Measurements from ENCODE around the gene NAV3. TPM values are rescaled to one million over a fixed set of nuclear protein-coding genes. Genes with fewer than 3 reads are reported as not detected.

NAV3 gene
- total and polyA plus RNA-seq, 2 experiments from 2014 or later = 4.0 to 12.0 TPM

DNA sequence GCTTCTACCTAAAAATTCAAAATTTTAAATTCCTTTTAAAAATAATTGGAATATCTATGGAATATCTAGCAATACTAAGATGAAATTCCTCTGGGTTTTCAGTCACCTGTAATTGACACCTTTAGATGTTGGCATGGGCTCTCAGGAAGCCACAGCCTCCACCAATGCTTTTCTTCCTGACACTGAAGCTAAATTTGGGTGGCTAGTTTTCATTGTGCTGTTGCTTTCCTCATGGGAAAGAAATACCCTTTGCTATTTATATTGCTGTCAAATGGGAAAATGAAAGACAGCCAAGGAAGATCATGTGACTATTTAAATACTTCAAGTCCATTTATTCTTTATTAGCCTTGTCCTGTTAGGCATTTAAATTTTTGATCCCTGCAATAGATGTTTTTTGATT is 313.0 kb downstream of the NAV3 start:
- Histone ChIP-seq H3K4me1 (ENCODE audit: insufficient read depth) (no peaks in the 10 kb centered on the region), H4K20me1 (replicated peaks; ENCODE audit: insufficient read depth) (no peaks in the 10 kb centered on the region), H2AFZ (no peak overlapping the region), H3K9me2 (ENCODE audit: insufficient read depth) (no peaks in the 10 kb centered on the region), H3K36me3 (ENCODE audit: insufficient read depth) (no peaks in the 10 kb centered on the region), H3K4me3 (no peak overlapping the region), H3F3A (replicated peaks; ENCODE audit: low read depth) (no peaks in the 10 kb centered on the region), H3K79me2 (replicated peaks; ENCODE audit: insufficient read depth) (no peaks in the 10 kb centered on the region), H3K27ac (ENCODE audit: low read depth) (no peak overlapping the region), H3K27me3 (ENCODE audit: insufficient read depth) (no peaks in the 10 kb centered on the region), H3K4me2 (no peak overlapping the region)
- H3K36me3 Mint-ChIP-seq (ENCODE audit: low read depth) = no peaks in the 10 kb centered on the region
- no peak overlapping the region for H3K27ac Mint-ChIP-seq
- no peak for ATAC-seq
- H3K27me3 Mint-ChIP-seq (ENCODE audit: insufficient read depth, low read depth, poor library complexity) = no peaks in the 10 kb centered on the region
- no peak overlapping the region for H3K4me3 Mint-ChIP-seq
- H3K9me3 Mint-ChIP-seq = no peaks in the 10 kb centered on the region
- no peak for DNase-seq (ENCODE audit: low spot score)
- H3K4me1 Mint-ChIP-seq = peaks cover 4% of the 10 kb centered on the region; the same call in 2 of the 3 replicates
- TF ChIP-seq ZNF114 (CRISPR knock-in tag; IDR thresholded peaks at IDR 0.05) = no peak
- TF ChIP-seq, protein P1, sequence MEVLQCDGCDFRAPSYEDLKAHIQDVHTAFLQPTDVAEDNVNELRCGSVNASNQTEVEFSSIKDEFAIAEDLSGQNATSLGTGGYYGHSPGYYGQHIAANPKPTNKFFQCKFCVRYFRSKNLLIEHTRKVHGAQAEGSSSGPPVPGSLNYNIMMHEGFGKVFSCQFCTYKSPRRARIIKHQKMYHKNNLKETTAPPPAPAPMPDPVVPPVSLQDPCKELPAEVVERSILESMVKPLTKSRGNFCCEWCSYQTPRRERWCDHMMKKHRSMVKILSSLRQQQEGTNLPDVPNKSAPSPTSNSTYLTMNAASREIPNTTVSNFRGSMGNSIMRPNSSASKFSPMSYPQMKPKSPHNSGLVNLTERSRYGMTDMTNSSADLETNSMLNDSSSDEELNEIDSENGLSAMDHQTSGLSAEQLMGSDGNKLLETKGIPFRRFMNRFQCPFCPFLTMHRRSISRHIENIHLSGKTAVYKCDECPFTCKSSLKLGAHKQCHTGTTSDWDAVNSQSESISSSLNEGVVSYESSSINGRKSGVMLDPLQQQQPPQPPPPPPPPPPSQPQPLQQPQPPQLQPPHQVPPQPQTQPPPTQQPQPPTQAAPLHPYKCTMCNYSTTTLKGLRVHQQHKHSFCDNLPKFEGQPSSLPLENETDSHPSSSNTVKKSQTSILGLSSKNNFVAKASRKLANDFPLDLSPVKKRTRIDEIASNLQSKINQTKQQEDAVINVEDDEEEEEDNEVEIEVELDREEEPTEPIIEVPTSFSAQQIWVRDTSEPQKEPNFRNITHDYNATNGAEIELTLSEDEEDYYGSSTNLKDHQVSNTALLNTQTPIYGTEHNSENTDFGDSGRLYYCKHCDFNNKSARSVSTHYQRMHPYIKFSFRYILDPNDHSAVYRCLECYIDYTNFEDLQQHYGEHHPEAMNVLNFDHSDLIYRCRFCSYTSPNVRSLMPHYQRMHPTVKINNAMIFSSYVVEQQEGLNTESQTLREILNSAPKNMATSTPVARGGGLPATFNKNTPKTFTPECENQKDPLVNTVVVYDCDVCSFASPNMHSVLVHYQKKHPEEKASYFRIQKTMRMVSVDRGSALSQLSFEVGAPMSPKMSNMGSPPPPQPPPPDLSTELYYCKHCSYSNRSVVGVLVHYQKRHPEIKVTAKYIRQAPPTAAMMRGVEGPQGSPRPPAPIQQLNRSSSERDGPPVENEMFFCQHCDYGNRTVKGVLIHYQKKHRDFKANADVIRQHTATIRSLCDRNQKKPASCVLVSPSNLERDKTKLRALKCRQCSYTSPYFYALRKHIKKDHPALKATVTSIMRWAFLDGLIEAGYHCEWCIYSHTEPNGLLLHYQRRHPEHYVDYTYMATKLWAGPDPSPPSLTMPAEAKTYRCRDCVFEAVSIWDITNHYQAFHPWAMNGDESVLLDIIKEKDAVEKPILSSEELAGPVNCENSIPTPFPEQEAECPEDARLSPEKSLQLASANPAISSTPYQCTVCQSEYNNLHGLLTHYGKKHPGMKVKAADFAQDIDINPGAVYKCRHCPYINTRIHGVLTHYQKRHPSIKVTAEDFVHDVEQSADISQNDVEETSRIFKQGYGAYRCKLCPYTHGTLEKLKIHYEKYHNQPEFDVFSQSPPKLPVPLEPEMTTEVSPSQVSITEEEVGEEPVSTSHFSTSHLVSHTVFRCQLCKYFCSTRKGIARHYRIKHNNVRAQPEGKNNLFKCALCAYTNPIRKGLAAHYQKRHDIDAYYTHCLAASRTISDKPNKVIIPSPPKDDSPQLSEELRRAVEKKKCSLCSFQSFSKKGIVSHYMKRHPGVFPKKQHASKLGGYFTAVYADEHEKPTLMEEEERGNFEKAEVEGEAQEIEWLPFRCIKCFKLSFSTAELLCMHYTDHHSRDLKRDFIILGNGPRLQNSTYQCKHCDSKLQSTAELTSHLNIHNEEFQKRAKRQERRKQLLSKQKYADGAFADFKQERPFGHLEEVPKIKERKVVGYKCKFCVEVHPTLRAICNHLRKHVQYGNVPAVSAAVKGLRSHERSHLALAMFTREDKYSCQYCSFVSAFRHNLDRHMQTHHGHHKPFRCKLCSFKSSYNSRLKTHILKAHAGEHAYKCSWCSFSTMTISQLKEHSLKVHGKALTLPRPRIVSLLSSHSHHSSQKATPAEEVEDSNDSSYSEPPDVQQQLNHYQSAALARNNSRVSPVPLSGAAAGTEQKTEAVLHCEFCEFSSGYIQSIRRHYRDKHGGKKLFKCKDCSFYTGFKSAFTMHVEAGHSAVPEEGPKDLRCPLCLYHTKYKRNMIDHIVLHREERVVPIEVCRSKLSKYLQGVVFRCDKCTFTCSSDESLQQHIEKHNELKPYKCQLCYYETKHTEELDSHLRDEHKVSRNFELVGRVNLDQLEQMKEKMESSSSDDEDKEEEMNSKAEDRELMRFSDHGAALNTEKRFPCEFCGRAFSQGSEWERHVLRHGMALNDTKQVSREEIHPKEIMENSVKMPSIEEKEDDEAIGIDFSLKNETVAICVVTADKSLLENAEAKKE (CRISPR knock-in tag; IDR thresholded peaks at IDR 0.05) = no peak

DNA sequence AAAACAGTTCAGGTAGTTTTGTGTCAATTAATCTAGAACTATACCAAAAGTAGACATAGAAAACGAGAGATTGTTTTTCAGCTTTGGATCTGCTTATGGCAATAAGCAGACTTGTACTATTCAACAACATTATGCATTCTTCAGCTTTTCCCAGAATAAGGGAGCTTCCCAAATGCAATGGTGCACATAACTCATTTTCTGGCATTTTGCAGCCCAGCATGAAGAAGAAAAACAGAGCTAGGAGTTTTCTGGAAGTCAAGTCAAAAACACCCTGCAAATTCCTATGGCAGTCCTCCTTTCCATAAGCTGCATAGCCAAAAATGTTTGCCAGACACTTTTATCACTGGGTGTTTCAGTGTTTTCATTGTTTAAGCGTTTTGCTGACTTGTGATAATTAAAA is 314.7 kb downstream of the NAV3 start:
- no peaks in the 10 kb centered on the region for H3K27me3 Mint-ChIP-seq (ENCODE audit: insufficient read depth, low read depth, poor library complexity)
- Histone ChIP-seq H4K20me1 (replicated peaks; ENCODE audit: insufficient read depth) (no peaks in the 10 kb centered on the region), H3K27me3 (ENCODE audit: insufficient read depth) (no peaks in the 10 kb centered on the region), H3K79me2 (replicated peaks; ENCODE audit: insufficient read depth) (no peaks in the 10 kb centered on the region), H3K4me3 (no peak overlapping the region), H3K36me3 (ENCODE audit: insufficient read depth) (no peaks in the 10 kb centered on the region), H3K4me1 (ENCODE audit: insufficient read depth) (no peaks in the 10 kb centered on the region), H3K4me2 (no peak overlapping the region), H3K9me2 (ENCODE audit: insufficient read depth) (no peaks in the 10 kb centered on the region), H3F3A (replicated peaks; ENCODE audit: low read depth) (no peaks in the 10 kb centered on the region), H2AFZ (no peak overlapping the region), H3K27ac (ENCODE audit: low read depth) (no peak overlapping the region)
- no peaks in the 10 kb centered on the region for H3K36me3 Mint-ChIP-seq (ENCODE audit: low read depth)
- H3K4me1 Mint-ChIP-seq = peaks cover 11% of the 10 kb centered on the region
- no peak overlapping the region for H3K27ac Mint-ChIP-seq
- H3K4me3 Mint-ChIP-seq = no peak overlapping the region
- no peaks in the 10 kb centered on the region for H3K9me3 Mint-ChIP-seq
- no peak for ATAC-seq
- DNase-seq (ENCODE audit: low spot score) = no peak
- TF ChIP-seq, protein P1 (CRISPR knock-in tag; IDR thresholded peaks at IDR 0.05) = no peak
- no peak for TF ChIP-seq ZNF114 (CRISPR knock-in tag; IDR thresholded peaks at IDR 0.05)
